Measurements from ENCODE around the gene KRT6A.

Gene KRT6A

GRCh38 chr12:52437508-52437907, 55.5 kb downstream of the KRT6A start:
- H3K4me3 ChIP-seq (ENCODE audit: control insufficient read depth, low read depth, low read length), result no peak overlapping the region
- DNase-seq (ENCODE audit: low read depth), result no peak
- TF ChIP-seq CTCF (IDR thresholded peaks at IDR 0.05; ENCODE audit: control insufficient read depth, insufficient read depth, low read depth, low read length, missing control alignments), result no peak
